ENCODE results near the gene ZFYVE28. TPM values are rescaled to one million over a fixed set of nuclear protein-coding genes. Genes with fewer than 3 reads are reported as not detected.

The ZFYVE28 gene
- total and polyA plus RNA-seq, 2 of the 8 experiments (the other 6 are each of a cell fraction or from before 2014, with no cell fraction given): 1.7 to 4.9 TPM

GRCh38 chr4:2347190-2347589, 71.3 kb downstream of the ZFYVE28 start:
- CTCF ChIA-PET (ENCODE audit: partially characterized antibody): interaction anchor here (0.6 kb wide), 1 partner anchor 9 kb away, joined by 3 read pairs; no protein-coding TSS in a partner anchor
- H4K91ac ChIP-seq (replicated peaks; ENCODE audit: insufficient read length, low read length): no peak overlapping the region
- peaks cover 0 to 3% (median 0%) of the 10 kb centered on the region in 4 experiments; a peak in 1 of 7 replicates for H3K4me1 ChIP-seq (replicated peaks in 1 of 4; ENCODE audit: control insufficient read depth in 3 of 4, insufficient read depth in 4 of 4, low read length in 3 of 4)
- H4K8ac ChIP-seq (ENCODE audit: extremely low read depth, insufficient read depth, low read length): no peak overlapping the region
- no peak overlapping the region for H3K23ac ChIP-seq (ENCODE audit: insufficient read length)
- no peaks in the 10 kb centered on the region for H3K79me1 ChIP-seq (ENCODE audit: low read depth, low read length)
- FAIRE-seq (peak; percentile 69), DNase-seq (ENCODE audit: low read depth in 1 of 2, low spot score in 2 of 2) (no peak)
- no peak overlapping the region for H2BK12ac ChIP-seq (ENCODE audit: low read depth, low read length)
- H4K20me1 ChIP-seq (replicated peaks in 1 of 2; ENCODE audit: control insufficient read depth in 1 of 2, insufficient read depth in 2 of 2, low read length in 2 of 2): no peaks in the 10 kb centered on the region
- no peak overlapping the region for H2AK5ac ChIP-seq (ENCODE audit: low read depth, low read length)
- POLR2A ChIA-PET (ENCODE audit: partially characterized antibody): no interaction called here
- no peak overlapping the region for H2BK20ac ChIP-seq (ENCODE audit: low read length)
- no peak overlapping the region for H2BK120ac ChIP-seq (replicated peaks; ENCODE audit: low read depth, low read length)
- no peak overlapping the region for H2AFZ ChIP-seq (ENCODE audit: low read length)
- no peaks in the 10 kb centered on the region for H3K79me2 ChIP-seq (ENCODE audit: control insufficient read depth in 1 of 2, insufficient read depth in 2 of 2, low read length in 2 of 2)
- no peak overlapping the region for H3K4ac ChIP-seq (replicated peaks; ENCODE audit: insufficient read length, low read depth, low read length)
- H4K5ac ChIP-seq (ENCODE audit: insufficient read length, low read depth, low read length): no peak overlapping the region
- H3K14ac ChIP-seq (ENCODE audit: insufficient read length): no peak overlapping the region
- H3K36me3 ChIP-seq (ENCODE audit: control insufficient read depth in 2 of 4, insufficient read depth in 4 of 4, low read length in 3 of 4): no peaks in the 10 kb centered on the region
- H3K9ac ChIP-seq (replicated peaks in 1 of 4; ENCODE audit: extremely low read depth in 1 of 4, low read depth in 3 of 4, low read length in 3 of 4): no peak overlapping the region
- no peaks in the 10 kb centered on the region for H3K27me3 ChIP-seq (replicated peaks in 1 of 4; ENCODE audit: control insufficient read depth in 3 of 4, extremely low read depth in 1 of 4, insufficient read depth in 3 of 4, low read length in 3 of 4)
- no peaks in the 10 kb centered on the region for H3K23me2 ChIP-seq (ENCODE audit: low read depth, low read length)
- TF ChIP-seq CHD1 (IDR thresholded peaks at IDR 0.05; ENCODE audit: low read depth, low read length): no peak
- no peak for TF ChIP-seq SIN3A (conservative IDR thresholded peaks at IDR 0.05 in 1 of 2, IDR thresholded peaks at IDR 0.05 in 1 of 2; ENCODE audit: low read depth in 1 of 2, low read length in 2 of 2)
- TF ChIP-seq EZH2 (IDR thresholded peaks at IDR 0.05; ENCODE audit: low read depth, low read length, severe bottlenecking): no peak
- no peak overlapping the region for H2BK15ac ChIP-seq (ENCODE audit: low read length)
- H3K18ac ChIP-seq (ENCODE audit: extremely low read depth, low read length): no peak overlapping the region
- H2BK5ac ChIP-seq (ENCODE audit: low read depth, low read length): no peak overlapping the region
- 91% methylated on average over 4 of the region's 4 CpGs; no CpG with 5 or more reads in 1 of the 2 experiments for WGBS, 2 experiments (ENCODE audit: extremely low coverage in 1 of 2, insufficient coverage in 1 of 2, insufficient read length in 1 of 2, insufficient replicate concordance in 2 of 2, low coverage in 1 of 2, low lambda C conversion rate in 2 of 2, missing lambda C conversion rate in 1 of 2)
- H3K4me2 ChIP-seq (ENCODE audit: insufficient read depth in 1 of 2, low read depth in 2 of 2, low read length in 2 of 2): no peak overlapping the region
- H3K4me3 ChIP-seq (ENCODE audit: extremely low read depth in 1 of 4, insufficient read depth in 2 of 4, low read depth in 3 of 4, low read length in 4 of 4): no peak overlapping the region
- H3K27ac ChIP-seq (ENCODE audit: low read depth, low read length): no peak overlapping the region
- no peak overlapping the region for H3K56ac ChIP-seq (replicated peaks; ENCODE audit: insufficient read length, low read depth, low read length)
- no peaks in the 10 kb centered on the region for H3K9me3 ChIP-seq (ENCODE audit: insufficient read depth in 2 of 2, low read depth in 1 of 2, low read length in 1 of 2)

Data from H1 (cell line).